ENCODE measurements around the gene SPPL2C. TPM values are rescaled to one million over a fixed set of nuclear protein-coding genes. Genes with fewer than 3 reads are reported as not detected.

The SPPL2C gene
- total and polyA plus RNA-seq, 2 of the 8 experiments (the other 6 are each of a cell fraction or from before 2014, with no cell fraction given) = not detected

DNA sequence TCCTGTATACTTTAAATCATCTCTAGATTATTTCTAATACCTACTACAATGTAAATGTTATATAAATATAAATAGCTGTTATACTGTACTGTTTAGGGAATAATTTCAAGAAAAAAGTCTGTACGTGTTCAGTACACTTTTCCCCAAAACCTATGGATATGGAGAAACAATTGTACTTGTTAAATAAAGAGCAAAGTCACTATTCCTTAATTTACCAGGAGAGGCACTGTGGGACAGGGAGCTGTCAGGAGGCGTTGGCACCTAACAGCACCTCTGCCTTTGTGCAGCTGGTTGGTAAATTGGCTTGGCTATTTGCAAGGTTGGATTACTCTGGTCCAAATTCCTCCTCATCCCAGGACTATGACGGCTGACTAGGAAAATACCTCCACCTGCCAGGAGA lies 32.6 kb upstream of the SPPL2C start:
- no peak overlapping the region for H2AFZ ChIP-seq (ENCODE audit: low read length)
- POLR2A ChIA-PET (ENCODE audit: partially characterized antibody) = no interaction called here
- no peak overlapping the region for H3K9ac ChIP-seq (replicated peaks in 1 of 4; ENCODE audit: extremely low read depth in 1 of 4, low read depth in 3 of 4, low read length in 3 of 4)
- H2BK20ac ChIP-seq (ENCODE audit: low read length) = no peak overlapping the region
- H2AK5ac ChIP-seq (ENCODE audit: low read depth, low read length) = no peak overlapping the region
- H3K4ac ChIP-seq (replicated peaks; ENCODE audit: insufficient read length, low read depth, low read length) = no peak overlapping the region
- peaks cover 0 to 3% (median 0%) of the 10 kb centered on the region in 4 experiments; a peak in 1 of 7 replicates for H3K4me1 ChIP-seq (replicated peaks in 1 of 4; ENCODE audit: control insufficient read depth in 3 of 4, insufficient read depth in 4 of 4, low read length in 3 of 4)
- no peaks in the 10 kb centered on the region for H3K27me3 ChIP-seq (replicated peaks in 1 of 4; ENCODE audit: control insufficient read depth in 3 of 4, extremely low read depth in 1 of 4, insufficient read depth in 3 of 4, low read length in 3 of 4)
- no peak overlapping the region for H2BK15ac ChIP-seq (ENCODE audit: low read length)
- no peak overlapping the region for H4K8ac ChIP-seq (ENCODE audit: extremely low read depth, insufficient read depth, low read length)
- peak; percentile 65 for FAIRE-seq
- no peak overlapping the region for H3K18ac ChIP-seq (ENCODE audit: extremely low read depth, low read length)
- H3K4me2 ChIP-seq (ENCODE audit: insufficient read depth in 1 of 2, low read depth in 2 of 2, low read length in 2 of 2) = no peak overlapping the region
- no peak overlapping the region for H3K23ac ChIP-seq (ENCODE audit: insufficient read length)
- no peaks in the 10 kb centered on the region for H3K23me2 ChIP-seq (ENCODE audit: low read depth, low read length)
- H3K79me2 ChIP-seq (ENCODE audit: control insufficient read depth in 1 of 2, insufficient read depth in 2 of 2, low read length in 2 of 2) = no peaks in the 10 kb centered on the region
- no peak overlapping the region for H2BK5ac ChIP-seq (ENCODE audit: low read depth, low read length)
- no peak overlapping the region for H3K14ac ChIP-seq (ENCODE audit: insufficient read length)
- H3K36me3 ChIP-seq (ENCODE audit: control insufficient read depth in 2 of 4, insufficient read depth in 4 of 4, low read length in 3 of 4) = no peaks in the 10 kb centered on the region
- H4K5ac ChIP-seq (ENCODE audit: insufficient read length, low read depth, low read length) = no peak overlapping the region
- H3K4me3 ChIP-seq (ENCODE audit: extremely low read depth in 1 of 4, insufficient read depth in 2 of 4, low read depth in 3 of 4, low read length in 4 of 4) = no peak overlapping the region
- no peak overlapping the region for H3K27ac ChIP-seq (ENCODE audit: low read depth, low read length)
- H2BK120ac ChIP-seq (replicated peaks; ENCODE audit: low read depth, low read length) = no peak overlapping the region
- CTCF ChIA-PET (ENCODE audit: partially characterized antibody) = interaction anchor here (0.6 to 2.7 kb wide), 30 partner anchors 8 to 175 kb away, joined by 3 to 20 read pairs (median 4); partner anchors contain the start of gene CRHR1
- WGBS, 2 experiments (ENCODE audit: extremely low coverage in 1 of 2, insufficient coverage in 1 of 2, insufficient read length in 1 of 2, insufficient replicate concordance in 2 of 2, low coverage in 1 of 2, low lambda C conversion rate in 2 of 2, missing lambda C conversion rate in 1 of 2) = 78% methylated on average over 3 of the region's 3 CpGs; no CpG with 5 or more reads in 1 of the 2 experiments
- no peak for DNase-seq (ENCODE audit: low read depth in 1 of 2, low spot score in 2 of 2)
- H2BK12ac ChIP-seq (ENCODE audit: low read depth, low read length) = no peak overlapping the region
- no peak overlapping the region for H3K56ac ChIP-seq (replicated peaks; ENCODE audit: insufficient read length, low read depth, low read length)
- TF ChIP-seq RAD21 (IDR thresholded peaks at IDR 0.05 in 1 of 2, conservative IDR thresholded peaks at IDR 0.05 in 1 of 2; ENCODE audit: low read depth in 2 of 2, low read length in 2 of 2) (peak; percentile 25 to 45; a peak in 3 of 4 replicates), BACH1 (IDR thresholded peaks at IDR 0.05; ENCODE audit: low read length) (peak; percentile 96), MAFK (IDR thresholded peaks at IDR 0.05; ENCODE audit: low read depth, low read length) (peak; percentile 72), POLR2AphosphoS5 (IDR thresholded peaks at IDR 0.05; ENCODE audit: low read depth, low read length) (no peak), JUND (IDR thresholded peaks at IDR 0.05; ENCODE audit: low read length) (no peak), TEAD4 (IDR thresholded peaks at IDR 0.05; ENCODE audit: low read depth, low read length) (no peak), YY1 (IDR thresholded peaks at IDR 0.05; ENCODE audit: low read depth, low read length) (no peak)
- TF ChIP-seq, protein P1, sequence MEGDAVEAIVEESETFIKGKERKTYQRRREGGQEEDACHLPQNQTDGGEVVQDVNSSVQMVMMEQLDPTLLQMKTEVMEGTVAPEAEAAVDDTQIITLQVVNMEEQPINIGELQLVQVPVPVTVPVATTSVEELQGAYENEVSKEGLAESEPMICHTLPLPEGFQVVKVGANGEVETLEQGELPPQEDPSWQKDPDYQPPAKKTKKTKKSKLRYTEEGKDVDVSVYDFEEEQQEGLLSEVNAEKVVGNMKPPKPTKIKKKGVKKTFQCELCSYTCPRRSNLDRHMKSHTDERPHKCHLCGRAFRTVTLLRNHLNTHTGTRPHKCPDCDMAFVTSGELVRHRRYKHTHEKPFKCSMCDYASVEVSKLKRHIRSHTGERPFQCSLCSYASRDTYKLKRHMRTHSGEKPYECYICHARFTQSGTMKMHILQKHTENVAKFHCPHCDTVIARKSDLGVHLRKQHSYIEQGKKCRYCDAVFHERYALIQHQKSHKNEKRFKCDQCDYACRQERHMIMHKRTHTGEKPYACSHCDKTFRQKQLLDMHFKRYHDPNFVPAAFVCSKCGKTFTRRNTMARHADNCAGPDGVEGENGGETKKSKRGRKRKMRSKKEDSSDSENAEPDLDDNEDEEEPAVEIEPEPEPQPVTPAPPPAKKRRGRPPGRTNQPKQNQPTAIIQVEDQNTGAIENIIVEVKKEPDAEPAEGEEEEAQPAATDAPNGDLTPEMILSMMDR (IDR thresholded peaks at IDR 0.05; ENCODE audit: control extremely low read depth in 1 of 3, insufficient read depth in 1 of 3, low read depth in 1 of 3, low read length in 3 of 3) = peak; percentile 34 to 48 (median 47); a peak in 3 of 4 replicates
- H4K20me1 ChIP-seq (replicated peaks in 1 of 2; ENCODE audit: control insufficient read depth in 1 of 2, insufficient read depth in 2 of 2, low read length in 2 of 2) = no peaks in the 10 kb centered on the region
- H4K91ac ChIP-seq (replicated peaks; ENCODE audit: insufficient read length, low read length) = no peak overlapping the region
- H3K9me3 ChIP-seq (ENCODE audit: insufficient read depth in 2 of 2, low read depth in 1 of 2, low read length in 1 of 2) = no peaks in the 10 kb centered on the region
- H3K79me1 ChIP-seq (ENCODE audit: low read depth, low read length) = no peaks in the 10 kb centered on the region

Data from H1 (cell line).